Measurements from ENCODE around the gene FAR1.
"Not testable (repeated sequence)": the region's sequence is repeated elsewhere in the genome, so short reads cannot be mapped to it uniquely, and the experiment has no call there.

FAR1 gene, protein sequence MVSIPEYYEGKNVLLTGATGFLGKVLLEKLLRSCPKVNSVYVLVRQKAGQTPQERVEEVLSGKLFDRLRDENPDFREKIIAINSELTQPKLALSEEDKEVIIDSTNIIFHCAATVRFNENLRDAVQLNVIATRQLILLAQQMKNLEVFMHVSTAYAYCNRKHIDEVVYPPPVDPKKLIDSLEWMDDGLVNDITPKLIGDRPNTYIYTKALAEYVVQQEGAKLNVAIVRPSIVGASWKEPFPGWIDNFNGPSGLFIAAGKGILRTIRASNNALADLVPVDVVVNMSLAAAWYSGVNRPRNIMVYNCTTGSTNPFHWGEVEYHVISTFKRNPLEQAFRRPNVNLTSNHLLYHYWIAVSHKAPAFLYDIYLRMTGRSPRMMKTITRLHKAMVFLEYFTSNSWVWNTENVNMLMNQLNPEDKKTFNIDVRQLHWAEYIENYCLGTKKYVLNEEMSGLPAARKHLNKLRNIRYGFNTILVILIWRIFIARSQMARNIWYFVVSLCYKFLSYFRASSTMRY

DNA sequence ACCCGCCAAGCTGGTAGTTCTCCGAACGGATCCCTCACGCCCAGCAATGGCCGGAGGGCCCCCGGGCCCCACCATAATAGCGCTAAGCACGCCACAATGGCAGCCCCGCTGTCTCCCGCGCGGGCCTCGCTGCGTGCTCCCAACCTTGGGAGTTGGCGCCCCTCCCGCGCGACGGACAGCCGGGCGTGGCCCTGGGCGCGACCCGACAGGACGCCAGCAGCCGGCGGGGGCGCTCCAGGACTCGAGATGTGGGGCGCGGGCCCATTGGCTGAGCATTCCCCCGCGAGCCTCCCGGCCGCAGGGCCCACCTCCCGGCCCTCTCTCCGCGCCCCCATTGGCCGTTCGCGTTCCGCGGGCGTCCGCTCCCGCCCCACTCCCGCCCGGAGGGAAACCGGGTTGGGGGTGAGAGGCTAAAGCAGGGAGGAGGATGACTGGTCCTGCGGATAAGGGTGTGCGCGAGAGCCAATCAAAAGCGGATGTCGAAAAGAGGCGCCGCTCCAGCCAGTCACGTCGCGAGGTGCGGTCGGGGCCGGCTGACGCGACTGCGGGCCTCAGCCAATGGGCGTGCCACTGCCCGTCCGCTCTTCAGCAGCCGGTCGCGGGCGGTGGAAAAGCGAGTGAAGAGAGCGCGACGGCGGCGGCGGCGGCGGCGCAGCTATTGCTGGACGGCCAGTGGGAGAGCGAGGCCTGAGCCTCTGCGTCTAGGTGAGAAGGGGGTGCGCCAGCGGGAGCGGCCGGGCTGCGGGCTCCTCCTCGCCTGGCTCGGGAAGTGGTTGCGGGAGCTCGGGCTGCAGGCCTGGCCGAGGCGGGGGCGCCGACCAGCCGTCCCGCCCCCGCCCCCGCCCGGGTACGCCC is at the start of gene FAR1:
Gene FAR1, plus strand, starts transcription at position 567 of the 855 bp plus-strand sequence. CDS start 26,098 bp downstream, outside the sequence.
- Histone ChIP-seq H3K79me2 (ENCODE audit: insufficient read depth, low read length) (peaks cover 48% of the 10 kb centered on the region), H3K27me3 (ENCODE audit: low read length) (no peaks in the 10 kb centered on the region), H3K9me3 (ENCODE audit: insufficient read depth, low read length) (no peaks in the 10 kb centered on the region), H3K9me2 (replicated peaks; ENCODE audit: insufficient read depth, low read length) (no peaks in the 10 kb centered on the region), H2AFZ (ENCODE audit: low read depth, low read length, severe bottlenecking) (peak within 1 kb of the TSS; percentile 97), H3K27ac (ENCODE audit: low read depth, low read length) (peak within 1 kb of the TSS; percentile 64), H4K20me1 (ENCODE audit: low read depth, low read length) (peaks cover 24% of the 10 kb centered on the region), H3K9ac (ENCODE audit: low read length) (peak within 1 kb of the TSS; percentile 84), H3K4me3 (ENCODE audit: insufficient read depth, low read length, poor library complexity, severe bottlenecking) (peak within 1 kb of the TSS; percentile 82), H3K36me3 (ENCODE audit: low read length) (0 out of 2 replicates have a peak, but pooled peaks cover 4% of the 10 kb centered on the region), H3F3A (ENCODE audit: insufficient read depth) (peaks cover 10% of the 10 kb centered on the region; the same call in 1 of the 2 replicates), H3K4me2 (ENCODE audit: low read depth, low read length, poor library complexity, severe bottlenecking) (peak within 1 kb of the TSS; percentile 97)
- TF ChIP-seq EZH2phosphoT487 (conservative IDR thresholded peaks at IDR 0.05; ENCODE audit: low read length), result no peak
- TF ChIP-seq, protein P1, sequence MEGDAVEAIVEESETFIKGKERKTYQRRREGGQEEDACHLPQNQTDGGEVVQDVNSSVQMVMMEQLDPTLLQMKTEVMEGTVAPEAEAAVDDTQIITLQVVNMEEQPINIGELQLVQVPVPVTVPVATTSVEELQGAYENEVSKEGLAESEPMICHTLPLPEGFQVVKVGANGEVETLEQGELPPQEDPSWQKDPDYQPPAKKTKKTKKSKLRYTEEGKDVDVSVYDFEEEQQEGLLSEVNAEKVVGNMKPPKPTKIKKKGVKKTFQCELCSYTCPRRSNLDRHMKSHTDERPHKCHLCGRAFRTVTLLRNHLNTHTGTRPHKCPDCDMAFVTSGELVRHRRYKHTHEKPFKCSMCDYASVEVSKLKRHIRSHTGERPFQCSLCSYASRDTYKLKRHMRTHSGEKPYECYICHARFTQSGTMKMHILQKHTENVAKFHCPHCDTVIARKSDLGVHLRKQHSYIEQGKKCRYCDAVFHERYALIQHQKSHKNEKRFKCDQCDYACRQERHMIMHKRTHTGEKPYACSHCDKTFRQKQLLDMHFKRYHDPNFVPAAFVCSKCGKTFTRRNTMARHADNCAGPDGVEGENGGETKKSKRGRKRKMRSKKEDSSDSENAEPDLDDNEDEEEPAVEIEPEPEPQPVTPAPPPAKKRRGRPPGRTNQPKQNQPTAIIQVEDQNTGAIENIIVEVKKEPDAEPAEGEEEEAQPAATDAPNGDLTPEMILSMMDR (IDR thresholded peaks at IDR 0.05; ENCODE audit: insufficient read depth, low read length, poor library complexity, severe bottlenecking), result peak; percentile 64

DNA sequence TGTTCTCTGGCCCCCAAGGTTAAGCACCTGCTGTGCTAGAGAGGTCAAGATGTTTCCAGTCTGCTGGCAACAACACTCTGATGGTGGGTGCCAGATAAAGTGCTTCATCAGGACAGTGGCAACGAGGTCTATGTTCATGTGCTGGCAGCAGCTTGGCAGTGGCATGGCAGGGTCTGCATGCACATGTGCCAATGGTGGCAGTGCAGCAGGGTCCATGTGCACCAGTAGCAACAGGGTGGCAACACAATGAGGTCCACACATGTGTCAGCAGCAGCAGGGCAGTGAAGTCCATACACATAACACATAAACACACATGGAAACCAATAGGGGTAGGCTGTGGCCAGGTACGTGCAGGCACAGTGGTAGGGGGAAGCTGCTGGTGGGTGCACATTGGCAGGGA is 48.4 kb upstream of the FAR1 start:
- Histone ChIP-seq H3K9ac (ENCODE audit: low read length) (no peak overlapping the region), H3F3A (ENCODE audit: insufficient read depth) (no peaks in the 10 kb centered on the region), H2AFZ (ENCODE audit: low read depth, low read length, severe bottlenecking) (no peak overlapping the region), H3K4me2 (ENCODE audit: low read depth, low read length, poor library complexity, severe bottlenecking) (no peak overlapping the region), H3K4me3 (ENCODE audit: insufficient read depth, low read length, poor library complexity, severe bottlenecking) (no peak overlapping the region), H4K20me1 (ENCODE audit: low read depth, low read length) (no peaks in the 10 kb centered on the region), H3K27ac (ENCODE audit: low read depth, low read length) (no peak overlapping the region), H3K9me2 (replicated peaks; ENCODE audit: insufficient read depth, low read length) (no peaks in the 10 kb centered on the region), H3K36me3 (ENCODE audit: low read length) (no peaks in the 10 kb centered on the region), H3K9me3 (ENCODE audit: insufficient read depth, low read length) (peaks cover 4% of the 10 kb centered on the region; the same call in 1 of the 2 replicates), H3K27me3 (ENCODE audit: low read length) (no peaks in the 10 kb centered on the region), H3K79me2 (ENCODE audit: insufficient read depth, low read length) (no peaks in the 10 kb centered on the region)
- TF ChIP-seq EZH2phosphoT487 (conservative IDR thresholded peaks at IDR 0.05; ENCODE audit: low read length), result no peak
- TF ChIP-seq, protein P1 (IDR thresholded peaks at IDR 0.05; ENCODE audit: insufficient read depth, low read length, poor library complexity, severe bottlenecking), result no peak

DNA sequence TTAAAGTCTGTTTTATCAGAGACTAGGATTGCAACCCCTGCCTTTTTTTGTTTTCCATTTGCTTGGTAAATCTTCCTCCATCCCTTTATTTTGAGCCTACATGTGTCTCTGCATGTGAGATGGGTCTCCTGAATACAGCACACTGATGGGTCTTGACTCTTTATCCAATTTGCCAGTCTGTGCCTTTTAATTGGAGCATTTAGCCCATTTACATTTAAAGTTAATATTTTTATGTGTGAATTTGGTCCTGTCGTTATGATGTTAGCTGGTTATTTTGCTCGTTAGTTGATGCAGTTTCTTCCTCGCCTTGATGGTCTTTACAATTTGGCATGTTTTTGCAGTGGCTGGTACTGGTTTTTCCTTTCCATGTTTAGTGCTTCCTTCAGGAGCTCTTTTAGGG is 41.6 kb upstream of the FAR1 start:
- not testable (repeated sequence) for H2AFZ ChIP-seq (ENCODE audit: low read depth, low read length, severe bottlenecking); H4K20me1 ChIP-seq (ENCODE audit: low read depth, low read length); H3K9me2 ChIP-seq (replicated peaks; ENCODE audit: insufficient read depth, low read length); H3K4me2 ChIP-seq (ENCODE audit: low read depth, low read length, poor library complexity, severe bottlenecking); H3K36me3 ChIP-seq (ENCODE audit: low read length); H3K27me3 ChIP-seq (ENCODE audit: low read length); H3K9ac ChIP-seq (ENCODE audit: low read length); H3F3A ChIP-seq (ENCODE audit: insufficient read depth); H3K4me3 ChIP-seq (ENCODE audit: insufficient read depth, low read length, poor library complexity, severe bottlenecking); H3K27ac ChIP-seq (ENCODE audit: low read depth, low read length); H3K9me3 ChIP-seq (ENCODE audit: insufficient read depth, low read length); H3K79me2 ChIP-seq (ENCODE audit: insufficient read depth, low read length)

DNA sequence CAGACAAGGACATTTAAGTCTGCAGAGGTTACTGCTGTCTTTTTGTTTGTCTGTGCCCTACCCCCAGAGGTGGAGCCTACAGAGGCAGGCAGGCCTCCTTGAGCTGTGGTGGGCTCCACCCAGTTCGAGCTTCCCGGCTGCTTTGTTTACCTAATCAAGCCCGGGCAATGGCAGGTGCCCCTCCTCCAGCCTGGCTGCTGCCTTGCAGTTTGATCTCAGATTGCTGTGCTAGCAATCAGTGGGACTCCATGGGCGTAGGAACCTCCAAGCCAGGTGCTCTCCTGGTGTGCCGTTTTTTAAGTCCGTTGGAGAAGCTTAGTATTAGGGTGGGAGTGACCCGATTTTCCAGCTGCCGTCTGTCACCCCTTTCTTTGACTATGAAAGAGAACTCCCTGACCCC is 39.8 kb upstream of the FAR1 start:
- H3K4me2 ChIP-seq (ENCODE audit: low read depth, low read length, poor library complexity, severe bottlenecking); H3K9me2 ChIP-seq (replicated peaks; ENCODE audit: insufficient read depth, low read length); H3K36me3 ChIP-seq (ENCODE audit: low read length); H3F3A ChIP-seq (ENCODE audit: insufficient read depth); H3K27ac ChIP-seq (ENCODE audit: low read depth, low read length); H3K4me3 ChIP-seq (ENCODE audit: insufficient read depth, low read length, poor library complexity, severe bottlenecking); H4K20me1 ChIP-seq (ENCODE audit: low read depth, low read length); H3K27me3 ChIP-seq (ENCODE audit: low read length); H3K79me2 ChIP-seq (ENCODE audit: insufficient read depth, low read length); H3K9me3 ChIP-seq (ENCODE audit: insufficient read depth, low read length); H3K9ac ChIP-seq (ENCODE audit: low read length); H2AFZ ChIP-seq (ENCODE audit: low read depth, low read length, severe bottlenecking): not testable (repeated sequence)
